Colonic mucosa (tissue), 4 donors: ENCODE results near the gene RASGEF1C. TPM values are rescaled to one million over a fixed set of nuclear protein-coding genes. Genes with fewer than 3 reads are reported as not detected.

Experiments
- DNase-seq: peaks from one replicate; pipeline ENCODE4 v3.0.0-alpha.2; 2020
- H3K27ac ChIP-seq: fragments of 200-600 bp; one replicate; pipeline ENCODE4 v1.8.0; 2021
- H3K27me3 ChIP-seq: fragments of 200-600 bp; one replicate; pipeline ENCODE4 v1.8.0; 2021
- H3K36me3 ChIP-seq: fragments of 200-600 bp; one replicate; pipeline ENCODE4 v1.8.0; 2021
- H3K4me1 ChIP-seq: fragments of 200-600 bp; one replicate; pipeline ENCODE4 v1.8.0; 2021; ENCODE audit warnings: mild to moderate bottlenecking
- H3K4me3 ChIP-seq: fragments of 200-600 bp; one replicate; pipeline ENCODE4 v1.8.0; 2021
- H3K9ac ChIP-seq, 2 donors: one replicate each; pipeline ENCODE4 v1.7.0; 2013; ENCODE audit warnings: control low read depth in 2 of 2, low read depth in 2 of 2, low read length in 2 of 2
- H3K9me3 ChIP-seq: fragments of 200-600 bp; one replicate; pipeline ENCODE4 v1.8.0; 2021
- intact Hi-C: fragments of 100-400 bp; cut with DNase I; formaldehyde crosslinking; loops from one replicate; pipeline ENCODE4 v1.14.1; 2022
- total RNA-seq, 2 donors: library from RNA; stranded (reverse); fragmentation: NEBNext Ultra II Directional in 1 of 2; extraction: Animal tissue kit (Norgen Biotek cat#: 25700) in 1 of 2; gene quantifications; one replicate each; pipeline ENCODE4 v1.2.1, GENCODE V29; 2021
- TF ChIP-seq, protein P1 (sequence below): fragments of 200-600 bp; IDR thresholded peaks from one replicate; pipeline ENCODE4 v1.8.0; 2022; ENCODE audit warnings: antibody characterized with exemption, mild to moderate bottlenecking
- donor health status: healthy.
- donor health status: DM: no; HTN: no; CAD: no.
- donor health status: DM: no; HTN: no; CAD: no.

Gene RASGEF1C
- total RNA-seq, 2 donors from 2014 or later: 0.85 TPM; not detected in 1

DNA sequence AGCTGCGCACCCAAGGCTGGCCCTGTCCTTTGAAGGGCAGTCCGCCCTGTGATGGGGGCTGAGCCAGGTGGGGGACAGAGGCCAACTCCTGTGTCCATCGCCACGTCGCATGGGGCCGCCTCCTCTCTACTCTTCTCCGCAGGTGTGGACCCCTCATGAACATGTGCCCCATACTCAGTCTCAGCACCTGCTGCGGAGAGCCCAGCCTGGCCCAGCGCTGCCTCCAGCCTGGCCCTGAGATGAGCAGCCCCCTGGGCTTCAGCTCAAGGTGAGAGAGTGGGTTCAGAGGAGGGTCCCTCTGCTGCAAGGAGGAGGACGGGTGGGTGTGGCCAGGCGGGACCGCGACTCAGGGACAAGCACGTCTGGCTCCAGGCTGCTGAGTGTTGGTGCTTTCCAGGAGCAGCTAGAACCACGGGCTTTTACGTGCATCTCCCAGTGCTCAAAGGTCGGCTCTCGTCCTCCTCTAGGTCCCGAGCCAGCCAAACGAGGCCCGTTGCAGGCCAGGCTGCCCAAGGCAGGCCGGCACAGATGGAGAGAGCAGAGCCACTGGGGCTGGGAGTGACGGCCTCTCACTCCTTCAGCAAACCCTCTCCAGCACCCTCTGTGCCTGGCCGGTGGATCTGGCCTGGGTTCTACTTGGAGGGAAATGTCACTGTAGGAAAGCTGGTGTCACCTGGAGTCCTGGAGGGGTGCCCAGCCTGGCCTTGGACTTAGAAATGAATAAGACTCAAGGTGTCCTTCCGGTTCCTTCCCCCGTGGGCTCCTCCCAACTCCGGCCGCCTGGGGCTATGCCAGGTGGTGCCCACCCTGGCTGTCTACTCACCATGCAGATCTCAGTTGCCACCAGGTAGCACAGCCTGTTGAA lies 88.5 kb downstream of the RASGEF1C start:
- no peaks in the 10 kb centered on the region for H3K4me1 ChIP-seq
- intact Hi-C loops: no loop called here
- TF ChIP-seq, protein P1, sequence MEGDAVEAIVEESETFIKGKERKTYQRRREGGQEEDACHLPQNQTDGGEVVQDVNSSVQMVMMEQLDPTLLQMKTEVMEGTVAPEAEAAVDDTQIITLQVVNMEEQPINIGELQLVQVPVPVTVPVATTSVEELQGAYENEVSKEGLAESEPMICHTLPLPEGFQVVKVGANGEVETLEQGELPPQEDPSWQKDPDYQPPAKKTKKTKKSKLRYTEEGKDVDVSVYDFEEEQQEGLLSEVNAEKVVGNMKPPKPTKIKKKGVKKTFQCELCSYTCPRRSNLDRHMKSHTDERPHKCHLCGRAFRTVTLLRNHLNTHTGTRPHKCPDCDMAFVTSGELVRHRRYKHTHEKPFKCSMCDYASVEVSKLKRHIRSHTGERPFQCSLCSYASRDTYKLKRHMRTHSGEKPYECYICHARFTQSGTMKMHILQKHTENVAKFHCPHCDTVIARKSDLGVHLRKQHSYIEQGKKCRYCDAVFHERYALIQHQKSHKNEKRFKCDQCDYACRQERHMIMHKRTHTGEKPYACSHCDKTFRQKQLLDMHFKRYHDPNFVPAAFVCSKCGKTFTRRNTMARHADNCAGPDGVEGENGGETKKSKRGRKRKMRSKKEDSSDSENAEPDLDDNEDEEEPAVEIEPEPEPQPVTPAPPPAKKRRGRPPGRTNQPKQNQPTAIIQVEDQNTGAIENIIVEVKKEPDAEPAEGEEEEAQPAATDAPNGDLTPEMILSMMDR: no peak
- no peak overlapping the region for H3K27ac ChIP-seq
- H3K9me3 ChIP-seq: no peaks in the 10 kb centered on the region
- no peaks in the 10 kb centered on the region for H3K36me3 ChIP-seq
- no peak overlapping the region for H3K9ac ChIP-seq
- H3K27me3 ChIP-seq: no peaks in the 10 kb centered on the region
- no peak for DNase-seq
- H3K4me3 ChIP-seq: no peak overlapping the region

DNA sequence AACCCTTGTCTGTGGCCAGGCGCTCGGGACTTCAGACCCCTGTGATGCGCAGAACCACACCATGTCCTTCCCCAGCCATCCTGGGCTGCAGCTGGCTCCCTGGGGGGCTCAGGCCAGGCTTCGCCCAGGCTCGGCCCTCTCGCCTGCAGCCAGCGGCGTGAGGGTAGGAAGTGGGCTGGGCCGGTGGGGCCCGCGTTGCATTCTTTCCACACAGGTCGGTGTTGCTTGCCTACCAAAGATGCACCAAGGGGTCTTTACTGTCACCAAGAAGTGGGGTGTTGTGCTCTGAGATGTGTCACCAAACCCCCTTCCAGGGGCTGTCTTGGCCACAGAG lies 89.1 kb downstream of the RASGEF1C start:
- H3K9me3 ChIP-seq: no peaks in the 10 kb centered on the region
- no peaks in the 10 kb centered on the region for H3K27me3 ChIP-seq
- intact Hi-C loops: no loop called here
- TF ChIP-seq, protein P1: no peak
- H3K27ac ChIP-seq: no peak overlapping the region
- no peak overlapping the region for H3K9ac ChIP-seq
- H3K36me3 ChIP-seq: no peaks in the 10 kb centered on the region
- DNase-seq: no peak
- no peaks in the 10 kb centered on the region for H3K4me1 ChIP-seq
- H3K4me3 ChIP-seq: no peak overlapping the region

DNA sequence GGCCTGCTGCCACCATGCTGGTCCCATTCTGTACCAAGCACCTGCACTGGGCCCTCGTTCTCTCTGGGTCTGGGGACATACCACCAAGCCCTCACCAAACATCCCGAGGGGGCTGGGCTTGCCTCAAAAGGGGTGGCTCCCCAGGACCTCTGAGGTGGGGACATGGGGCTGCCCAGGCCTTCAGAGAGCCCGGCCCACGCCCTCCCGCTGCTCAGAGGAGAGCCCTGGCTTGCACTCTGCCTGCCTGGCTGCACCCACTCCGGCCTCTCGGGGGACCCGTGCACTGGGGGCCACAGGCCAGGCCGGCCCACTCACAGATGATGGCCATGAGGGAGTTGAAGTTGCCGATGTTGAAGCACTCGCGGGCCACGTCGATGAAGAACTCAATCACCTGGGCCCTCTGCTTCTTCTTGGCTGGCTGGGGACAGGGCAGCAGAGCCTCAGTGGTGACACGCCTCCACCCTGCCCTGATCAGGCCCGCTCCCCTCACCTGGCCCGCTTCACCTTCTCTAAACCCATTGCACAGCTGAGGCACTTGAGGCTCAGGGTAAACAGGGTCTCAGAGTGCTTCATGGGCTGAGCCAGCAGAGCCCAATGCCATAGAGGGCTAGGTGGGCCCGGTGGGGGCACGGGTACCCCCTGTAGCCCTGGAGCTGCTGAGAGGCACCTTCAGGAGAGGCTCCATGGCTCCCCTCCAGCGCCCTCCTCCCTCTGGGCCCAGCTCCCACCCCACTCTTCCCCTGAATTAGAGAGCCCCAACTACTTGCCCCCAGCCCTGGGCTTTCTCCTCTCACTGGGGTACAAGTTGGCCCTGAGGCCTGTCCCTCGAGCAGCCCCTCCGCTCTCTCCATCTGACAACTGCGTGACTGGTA lies 89.7 kb downstream of the RASGEF1C start:
- H3K36me3 ChIP-seq: no peaks in the 10 kb centered on the region
- no peak overlapping the region for H3K9ac ChIP-seq
- no peaks in the 10 kb centered on the region for H3K4me1 ChIP-seq
- no peak overlapping the region for H3K4me3 ChIP-seq
- H3K9me3 ChIP-seq: no peaks in the 10 kb centered on the region
- intact Hi-C loops: no loop called here
- H3K27ac ChIP-seq: no peak overlapping the region
- no peaks in the 10 kb centered on the region for H3K27me3 ChIP-seq
- no peak for DNase-seq
- TF ChIP-seq, protein P1: no peak

DNA sequence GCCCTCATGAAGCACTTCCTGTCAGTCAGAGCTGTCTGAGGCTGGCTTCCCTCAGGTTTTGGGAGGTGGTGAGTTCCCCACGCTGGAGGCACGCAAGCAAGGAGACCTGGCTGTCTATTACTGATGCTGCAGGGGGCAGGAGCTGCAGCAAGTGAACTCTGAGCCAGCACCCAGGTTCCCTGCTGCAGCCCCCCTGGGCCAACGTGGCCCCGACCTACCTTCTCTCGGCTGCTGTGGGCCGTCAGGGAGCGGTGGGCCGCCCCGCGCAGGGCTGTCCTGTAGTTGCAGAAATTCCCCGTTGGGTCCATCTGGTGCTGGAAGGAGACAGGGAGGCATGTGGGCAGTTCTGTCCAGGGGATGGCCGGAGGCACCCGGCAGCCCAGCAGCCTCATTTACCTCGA lies 90.6 kb downstream of the RASGEF1C start:
- no peaks in the 10 kb centered on the region for H3K9me3 ChIP-seq
- TF ChIP-seq, protein P1: no peak
- H3K27me3 ChIP-seq: no peaks in the 10 kb centered on the region
- DNase-seq: no peak
- intact Hi-C loops: no loop called here
- no peak overlapping the region for H3K9ac ChIP-seq
- no peak overlapping the region for H3K4me3 ChIP-seq
- H3K36me3 ChIP-seq: no peaks in the 10 kb centered on the region
- no peak overlapping the region for H3K27ac ChIP-seq
- no peaks in the 10 kb centered on the region for H3K4me1 ChIP-seq

DNA sequence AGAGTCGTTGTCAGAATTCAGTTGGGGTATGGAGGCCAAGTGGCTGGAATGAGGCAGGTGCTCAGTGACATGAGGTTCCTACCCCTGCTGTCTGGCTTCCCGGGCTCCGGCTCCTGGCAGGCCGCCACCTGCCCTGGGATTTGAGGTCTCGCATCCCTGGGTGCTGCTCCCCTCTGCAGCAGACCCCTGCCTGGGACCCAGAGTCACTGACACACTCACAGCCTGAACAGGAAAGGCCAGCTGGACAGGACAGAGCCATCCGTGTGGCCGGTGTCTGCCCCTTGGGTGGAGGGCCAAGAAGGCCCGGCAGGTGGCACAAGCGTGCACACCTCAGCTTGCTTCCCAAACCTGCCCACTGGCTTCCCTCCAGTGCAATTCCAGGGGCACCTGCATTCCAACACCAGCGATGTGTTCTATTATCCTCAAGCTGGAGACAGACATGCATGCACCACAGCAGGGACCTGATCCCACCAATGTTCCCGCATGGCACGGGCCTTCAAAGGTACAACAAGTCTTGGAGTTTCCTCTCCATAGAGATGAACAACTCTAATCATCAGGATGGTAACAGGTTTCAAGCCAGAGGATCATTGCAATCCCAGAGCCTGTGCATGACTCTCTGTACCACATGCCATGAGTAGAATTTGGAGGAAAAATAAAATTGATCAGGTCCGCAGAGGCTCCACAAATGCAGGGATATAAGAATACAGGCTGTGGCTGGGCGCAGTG lies 91.8 kb downstream of the RASGEF1C start:
- no peaks in the 10 kb centered on the region for H3K36me3 ChIP-seq
- intact Hi-C loops: no loop called here
- no peak overlapping the region for H3K4me3 ChIP-seq
- TF ChIP-seq, protein P1: no peak
- no peaks in the 10 kb centered on the region for H3K27me3 ChIP-seq
- H3K27ac ChIP-seq: no peak overlapping the region
- DNase-seq: no peak
- H3K9me3 ChIP-seq: no peaks in the 10 kb centered on the region
- no peak overlapping the region for H3K9ac ChIP-seq
- no peaks in the 10 kb centered on the region for H3K4me1 ChIP-seq
